BE2C (cell line): ENCODE measurements around the gene ADGRV1.

Experiments
- DNase-seq: peaks from one replicate; pipeline ENCODE4 v3.0.0-alpha.2; 2020
- H3K27me3 ChIP-seq: fragments of 250-450 bp; sonication (Bioruptor Pico); 2 replicates; pipeline ENCODE4 v1.5.1; 2020; ENCODE audit warnings: mild to moderate bottlenecking
- H3K36me3 ChIP-seq: fragments of 250-450 bp; sonication (Bioruptor Pico); 2 replicates; pipeline ENCODE4 v1.5.1; 2020; ENCODE audit warnings: mild to moderate bottlenecking
- H3K4me1 ChIP-seq: fragments of 250-450 bp; sonication (Bioruptor Pico); 2 replicates; pipeline ENCODE4 v1.5.1; 2020
- H3K4me3 ChIP-seq: 2 replicates; pipeline ENCODE4 v1.5.1; 2011; ENCODE audit warnings: low read depth, low read length
- H3K9me3 ChIP-seq: fragments of 250-450 bp; sonication (Bioruptor Pico); 2 replicates; pipeline ENCODE4 v1.5.1; 2020
- CTCF ChIP-seq: IDR thresholded peaks from 2 replicates; pipeline ENCODE4 v1.5.1; 2012; ENCODE audit warnings: mild to moderate bottlenecking, low read depth, low read length

Gene ADGRV1

GRCh38 chr5:91132550-91132949 lies 574.0 kb downstream of the ADGRV1 start:
- no peak for DNase-seq
- no peaks in the 10 kb centered on the region for H3K36me3 ChIP-seq
- TF ChIP-seq CTCF, result no peak
- no peaks in the 10 kb centered on the region for H3K27me3 ChIP-seq
- no peaks in the 10 kb centered on the region for H3K4me1 ChIP-seq
- no peaks in the 10 kb centered on the region for H3K9me3 ChIP-seq
- no peak overlapping the region for H3K4me3 ChIP-seq

- no peak for TF ChIP-seq CTCF
- Histone ChIP-seq H3K4me3 (no peak overlapping the region), H3K36me3 (no peaks in the 10 kb centered on the region), H3K9me3 (no peaks in the 10 kb centered on the region), H3K27me3 (no peaks in the 10 kb centered on the region), H3K4me1 (no peaks in the 10 kb centered on the region)
- no peak for DNase-seq
Measured at GRCh38 chr5:91133183-91133582, 574.6 kb downstream of the ADGRV1 start.

GRCh38 chr5:91135475-91136248 lies 577.1 kb downstream of the ADGRV1 start:
- TF ChIP-seq CTCF, result no peak
- Histone ChIP-seq H3K4me1 (peaks cover 5% of the 10 kb centered on the region; the same call in 1 of the 2 replicates), H3K4me3 (no peak overlapping the region), H3K27me3 (no peaks in the 10 kb centered on the region), H3K9me3 (no peaks in the 10 kb centered on the region), H3K36me3 (no peaks in the 10 kb centered on the region)
- DNase-seq, result no peak

GRCh38 chr5:91136271-91136670 lies 577.7 kb downstream of the ADGRV1 start:
- DNase-seq, result no peak
- no peaks in the 10 kb centered on the region for H3K9me3 ChIP-seq

GRCh38 chr5:91137647-91138046 lies 579.0 kb downstream of the ADGRV1 start:
- H3K27me3 ChIP-seq, result no peaks in the 10 kb centered on the region
- H3K36me3 ChIP-seq, result no peaks in the 10 kb centered on the region
- TF ChIP-seq CTCF, result no peak
- DNase-seq, result no peak
- H3K4me1 ChIP-seq, result peaks cover 6% of the 10 kb centered on the region
- H3K4me3 ChIP-seq, result no peak overlapping the region
- H3K9me3 ChIP-seq, result no peaks in the 10 kb centered on the region

More at GRCh38 chr5:91136271-91136670, 577.7 kb downstream of the ADGRV1 start:
- no peak for TF ChIP-seq CTCF
- Histone ChIP-seq H3K36me3 (no peaks in the 10 kb centered on the region), H3K27me3 (no peaks in the 10 kb centered on the region), H3K4me3 (no peak overlapping the region), H3K4me1 (peaks cover 6% of the 10 kb centered on the region; the same call in 1 of the 2 replicates)

- H3K4me3 ChIP-seq, result no peak overlapping the region
- no peak for TF ChIP-seq CTCF
Measured at GRCh38 chr5:91139572-91140200, 581.1 kb downstream of the ADGRV1 start.

More at GRCh38 chr5:91139572-91140200, 581.1 kb downstream of the ADGRV1 start:
- Histone ChIP-seq H3K4me1 (peaks cover 6% of the 10 kb centered on the region), H3K27me3 (no peaks in the 10 kb centered on the region), H3K9me3 (no peaks in the 10 kb centered on the region), H3K36me3 (no peaks in the 10 kb centered on the region)
- DNase-seq, result no peak
